Measurements from ENCODE around the gene ETV3.

- TF ChIP-seq POLR2AphosphoS5 (IDR thresholded peaks at IDR 0.05) (no peak), CTCF (IDR thresholded peaks at IDR 0.05) (no peak)
These were observed 16.8 kb upstream of the ETV3 start for GRCh38 chr1:157154940-157155514.

Data from prostate gland (tissue), 2 donors.